ENCODE measurements around the gene CNOT6L.

Gene CNOT6L

DNA sequence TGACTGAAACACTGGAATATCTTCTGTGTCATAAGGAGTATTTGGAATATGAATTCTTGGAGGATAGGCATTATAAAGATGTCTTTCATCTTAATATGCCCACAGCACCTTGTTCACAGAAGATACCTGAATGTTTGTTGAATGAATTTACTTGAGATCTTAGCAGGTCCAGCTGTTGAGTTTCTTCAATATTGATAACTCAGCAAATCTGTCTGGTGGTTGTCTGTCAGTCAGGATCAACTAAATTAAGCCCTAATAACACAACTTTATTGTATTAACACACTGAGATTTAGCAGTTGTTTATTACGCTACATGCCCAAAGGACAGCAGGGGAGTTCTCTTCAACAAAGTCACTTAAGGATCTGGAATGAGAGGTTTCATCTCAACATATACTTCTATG lies 106.5 kb downstream of the CNOT6L start:
- TF ChIP-seq TAF1 (IDR thresholded peaks at IDR 0.05; ENCODE audit: borderline replicate concordance, insufficient read depth, low read length) (no peak), FOXP2 (optimal IDR thresholded peaks at IDR 0.05; ENCODE audit: borderline replicate concordance, extremely low read depth, extremely low read length, insufficient read depth) (no peak), POLR2AphosphoS5 (IDR thresholded peaks at IDR 0.05; ENCODE audit: low read depth, low read length) (no peak), SIN3A (IDR thresholded peaks at IDR 0.05; ENCODE audit: borderline replicate concordance, insufficient read depth, low read length) (no peak)
- TF ChIP-seq, protein P1, sequence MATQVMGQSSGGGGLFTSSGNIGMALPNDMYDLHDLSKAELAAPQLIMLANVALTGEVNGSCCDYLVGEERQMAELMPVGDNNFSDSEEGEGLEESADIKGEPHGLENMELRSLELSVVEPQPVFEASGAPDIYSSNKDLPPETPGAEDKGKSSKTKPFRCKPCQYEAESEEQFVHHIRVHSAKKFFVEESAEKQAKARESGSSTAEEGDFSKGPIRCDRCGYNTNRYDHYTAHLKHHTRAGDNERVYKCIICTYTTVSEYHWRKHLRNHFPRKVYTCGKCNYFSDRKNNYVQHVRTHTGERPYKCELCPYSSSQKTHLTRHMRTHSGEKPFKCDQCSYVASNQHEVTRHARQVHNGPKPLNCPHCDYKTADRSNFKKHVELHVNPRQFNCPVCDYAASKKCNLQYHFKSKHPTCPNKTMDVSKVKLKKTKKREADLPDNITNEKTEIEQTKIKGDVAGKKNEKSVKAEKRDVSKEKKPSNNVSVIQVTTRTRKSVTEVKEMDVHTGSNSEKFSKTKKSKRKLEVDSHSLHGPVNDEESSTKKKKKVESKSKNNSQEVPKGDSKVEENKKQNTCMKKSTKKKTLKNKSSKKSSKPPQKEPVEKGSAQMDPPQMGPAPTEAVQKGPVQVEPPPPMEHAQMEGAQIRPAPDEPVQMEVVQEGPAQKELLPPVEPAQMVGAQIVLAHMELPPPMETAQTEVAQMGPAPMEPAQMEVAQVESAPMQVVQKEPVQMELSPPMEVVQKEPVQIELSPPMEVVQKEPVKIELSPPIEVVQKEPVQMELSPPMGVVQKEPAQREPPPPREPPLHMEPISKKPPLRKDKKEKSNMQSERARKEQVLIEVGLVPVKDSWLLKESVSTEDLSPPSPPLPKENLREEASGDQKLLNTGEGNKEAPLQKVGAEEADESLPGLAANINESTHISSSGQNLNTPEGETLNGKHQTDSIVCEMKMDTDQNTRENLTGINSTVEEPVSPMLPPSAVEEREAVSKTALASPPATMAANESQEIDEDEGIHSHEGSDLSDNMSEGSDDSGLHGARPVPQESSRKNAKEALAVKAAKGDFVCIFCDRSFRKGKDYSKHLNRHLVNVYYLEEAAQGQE (IDR thresholded peaks at IDR 0.05; ENCODE audit: insufficient read depth in 1 of 2, low read depth in 2 of 2, low read length in 2 of 2) = no peak

DNA sequence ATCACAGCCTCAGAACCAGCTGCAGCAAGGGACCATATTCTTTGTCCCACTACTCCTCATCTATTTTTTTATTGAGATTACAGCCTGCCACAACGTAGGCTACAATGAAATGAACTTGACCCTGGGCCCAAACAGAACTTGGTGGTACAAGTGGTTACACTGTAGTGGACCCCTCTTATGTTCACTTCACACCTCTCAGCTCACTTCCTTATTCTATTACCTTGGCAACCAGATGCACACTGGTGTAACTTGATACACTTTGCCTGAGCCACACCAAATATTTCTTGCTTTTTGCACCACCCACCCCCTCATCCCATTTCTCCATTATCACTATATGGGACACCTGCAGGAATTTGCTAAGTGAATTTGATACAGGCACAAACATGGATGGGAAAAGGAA lies 107.7 kb downstream of the CNOT6L start:
- no peak for TF ChIP-seq POLR2AphosphoS5 (IDR thresholded peaks at IDR 0.05; ENCODE audit: low read depth, low read length)
- TF ChIP-seq SIN3A (IDR thresholded peaks at IDR 0.05; ENCODE audit: borderline replicate concordance, insufficient read depth, low read length) = no peak
- TF ChIP-seq FOXP2 (optimal IDR thresholded peaks at IDR 0.05; ENCODE audit: borderline replicate concordance, extremely low read depth, extremely low read length, insufficient read depth) = no peak
- TF ChIP-seq TAF1 (IDR thresholded peaks at IDR 0.05; ENCODE audit: borderline replicate concordance, insufficient read depth, low read length) = no peak
- TF ChIP-seq, protein P1 (IDR thresholded peaks at IDR 0.05; ENCODE audit: insufficient read depth in 1 of 2, low read depth in 2 of 2, low read length in 2 of 2) = no peak

DNA sequence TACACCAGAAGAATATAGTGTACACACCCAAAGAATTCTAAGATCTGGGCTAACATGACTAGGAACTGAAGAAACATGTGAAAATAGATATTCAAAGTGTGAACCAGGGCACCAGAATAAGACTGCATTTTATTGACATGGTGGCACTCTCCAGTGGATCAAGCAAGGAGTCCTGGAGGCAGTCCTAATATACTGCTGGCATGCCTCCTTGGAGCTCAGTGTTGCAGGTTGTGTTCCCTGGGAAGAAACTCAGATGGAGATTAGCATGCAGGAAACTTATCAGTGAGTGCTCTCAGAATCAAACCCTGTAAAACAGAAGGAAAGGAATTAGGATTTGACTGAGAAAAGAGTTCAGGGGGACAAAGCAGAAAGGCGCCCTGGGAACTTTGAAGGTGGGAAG lies 108.5 kb downstream of the CNOT6L start:
- TF ChIP-seq TAF1 (IDR thresholded peaks at IDR 0.05; ENCODE audit: borderline replicate concordance, insufficient read depth, low read length) = no peak
- no peak for TF ChIP-seq FOXP2 (optimal IDR thresholded peaks at IDR 0.05; ENCODE audit: borderline replicate concordance, extremely low read depth, extremely low read length, insufficient read depth)
- TF ChIP-seq, protein P1 (IDR thresholded peaks at IDR 0.05; ENCODE audit: insufficient read depth in 1 of 2, low read depth in 2 of 2, low read length in 2 of 2) = no peak
- no peak for TF ChIP-seq SIN3A (IDR thresholded peaks at IDR 0.05; ENCODE audit: borderline replicate concordance, insufficient read depth, low read length)
- TF ChIP-seq POLR2AphosphoS5 (IDR thresholded peaks at IDR 0.05; ENCODE audit: low read depth, low read length) = no peak

DNA sequence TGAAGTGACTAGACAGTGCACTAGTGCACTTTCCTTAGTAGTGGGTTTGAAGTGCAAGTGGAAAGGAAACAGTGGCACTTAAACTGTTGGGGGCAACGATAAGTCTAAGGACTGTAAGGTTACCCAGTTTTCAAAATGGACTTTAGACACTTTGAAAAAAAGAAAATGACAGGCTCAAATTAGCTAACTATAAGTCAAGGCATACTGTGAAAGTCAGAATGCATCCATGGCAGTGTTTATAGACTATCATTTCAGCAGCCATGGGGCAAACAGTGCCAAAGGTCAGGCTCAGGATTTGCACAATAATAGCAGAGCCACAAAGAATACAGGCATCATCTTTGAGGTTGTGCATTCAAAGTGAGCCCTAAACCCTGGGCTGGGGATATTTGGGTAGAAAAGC lies 109.1 kb downstream of the CNOT6L start:
- TF ChIP-seq SIN3A (IDR thresholded peaks at IDR 0.05; ENCODE audit: borderline replicate concordance, insufficient read depth, low read length) (no peak), POLR2AphosphoS5 (IDR thresholded peaks at IDR 0.05; ENCODE audit: low read depth, low read length) (no peak), FOXP2 (optimal IDR thresholded peaks at IDR 0.05; ENCODE audit: borderline replicate concordance, extremely low read depth, extremely low read length, insufficient read depth) (no peak), TAF1 (IDR thresholded peaks at IDR 0.05; ENCODE audit: borderline replicate concordance, insufficient read depth, low read length) (no peak)
- TF ChIP-seq, protein P1 (IDR thresholded peaks at IDR 0.05; ENCODE audit: insufficient read depth in 1 of 2, low read depth in 2 of 2, low read length in 2 of 2) = no peak

DNA sequence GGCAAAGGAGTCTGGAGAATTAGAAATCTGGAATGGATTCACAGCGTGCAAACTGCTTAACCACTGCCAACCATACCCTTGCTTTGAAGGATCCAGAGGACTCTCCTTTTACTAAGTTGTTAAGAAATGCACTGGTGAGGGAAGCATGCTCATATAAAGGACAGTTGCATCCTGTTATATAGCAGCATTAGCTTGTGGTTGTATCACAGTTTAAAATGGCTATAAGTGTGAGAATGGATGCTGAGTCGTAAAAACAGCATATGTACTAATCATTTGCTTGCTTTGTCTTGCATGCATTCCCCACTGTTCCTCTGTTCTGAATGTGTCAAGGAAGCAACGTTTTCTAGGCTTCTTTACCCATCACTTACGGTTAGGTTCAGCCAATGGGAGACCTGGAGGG lies 112.5 kb downstream of the CNOT6L start:
- no peak for TF ChIP-seq POLR2AphosphoS5 (IDR thresholded peaks at IDR 0.05; ENCODE audit: low read depth, low read length)
- TF ChIP-seq TAF1 (IDR thresholded peaks at IDR 0.05; ENCODE audit: borderline replicate concordance, insufficient read depth, low read length) = no peak
- TF ChIP-seq SIN3A (IDR thresholded peaks at IDR 0.05; ENCODE audit: borderline replicate concordance, insufficient read depth, low read length) = no peak
- no peak for TF ChIP-seq FOXP2 (optimal IDR thresholded peaks at IDR 0.05; ENCODE audit: borderline replicate concordance, extremely low read depth, extremely low read length, insufficient read depth)
- TF ChIP-seq, protein P1 (IDR thresholded peaks at IDR 0.05; ENCODE audit: insufficient read depth in 1 of 2, low read depth in 2 of 2, low read length in 2 of 2) = no peak
